Measurements from ENCODE around the gene RASGRF2. TPM values are rescaled to one million over a fixed set of nuclear protein-coding genes. Genes with fewer than 3 reads are reported as not detected.
"Not testable (repeated sequence)": the region's sequence is repeated elsewhere in the genome, so short reads cannot be mapped to it uniquely, and the experiment has no call there.

Gene RASGRF2
- total RNA-seq, 2 experiments from 2014 or later = 9.2 to 10.8 TPM

- peaks cover 17% of the 10 kb centered on the region for H3K9me3 Mint-ChIP-seq
- H3K27me3 Mint-ChIP-seq (ENCODE audit: low read depth); DNase-seq; intact Hi-C loops (cut with micrococcal nuclease); CTCF ChIA-PET; H3K4me3 Mint-ChIP-seq; H3K27ac Mint-ChIP-seq: not testable (repeated sequence)
- H3K36me3 Mint-ChIP-seq (ENCODE audit: low read depth) = peaks cover 13% of the 10 kb centered on the region
- peaks cover 35% of the 10 kb centered on the region for H3K4me1 Mint-ChIP-seq (ENCODE audit: low read depth)
These were observed 70.3 kb downstream of the RASGRF2 start for GRCh38 chr5:81030236-81031034.

GRCh38 chr5:81035522-81035921 lies 75.4 kb downstream of the RASGRF2 start:
- no peak overlapping the region for H3K4me3 Mint-ChIP-seq
- intact Hi-C loops (cut with micrococcal nuclease) = no loop called here
- no peak for DNase-seq
- H3K9me3 Mint-ChIP-seq = peaks cover 20% of the 10 kb centered on the region
- H3K27ac Mint-ChIP-seq = no peak overlapping the region
- H3K36me3 Mint-ChIP-seq (ENCODE audit: low read depth) = peaks cover 11% of the 10 kb centered on the region
- no peaks in the 10 kb centered on the region for H3K27me3 Mint-ChIP-seq (ENCODE audit: low read depth)
- CTCF ChIA-PET = interaction anchor here (0.6 kb wide), 1 partner anchor 586 kb away, joined by 3 read pairs; no protein-coding TSS in a partner anchor
- peaks cover 13% of the 10 kb centered on the region for H3K4me1 Mint-ChIP-seq (ENCODE audit: low read depth)

DNA sequence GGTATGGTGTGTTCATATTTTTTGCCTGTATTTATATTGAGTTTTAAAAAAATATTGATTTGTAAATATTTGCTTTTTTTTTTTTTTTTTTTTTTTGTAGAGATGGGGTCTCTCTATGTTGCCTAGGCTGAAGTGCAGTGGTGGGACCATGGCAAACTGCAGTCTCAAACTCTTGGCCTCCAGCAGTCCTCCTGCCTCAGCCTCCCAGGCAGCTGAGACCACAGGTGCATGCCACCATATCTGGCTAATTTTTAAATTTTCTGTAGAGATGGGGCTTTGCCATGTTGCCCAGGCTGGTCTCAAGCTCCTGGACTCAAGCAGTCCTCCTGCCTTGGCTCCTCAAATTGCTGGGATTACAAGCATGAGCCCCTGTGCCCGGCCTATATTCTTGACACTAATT lies 78.3 kb downstream of the RASGRF2 start:
- Mint-ChIP-seq H3K4me1 (ENCODE audit: low read depth) (peaks cover 18% of the 10 kb centered on the region), H3K4me3 (no peak overlapping the region), H3K9me3 (peaks cover 14% of the 10 kb centered on the region), H3K27me3 (ENCODE audit: low read depth) (no peaks in the 10 kb centered on the region), H3K27ac (no peak overlapping the region), H3K36me3 (ENCODE audit: low read depth) (peaks cover 8% of the 10 kb centered on the region)
- CTCF ChIA-PET = no interaction called here
- no peak for DNase-seq
- intact Hi-C loops (cut with micrococcal nuclease) = no loop called here

- Mint-ChIP-seq H3K9me3 (no peaks in the 10 kb centered on the region), H3K36me3 (ENCODE audit: low read depth) (peaks cover 6% of the 10 kb centered on the region), H3K4me1 (ENCODE audit: low read depth) (peaks cover 41% of the 10 kb centered on the region), H3K4me3 (no peak overlapping the region), H3K27ac (no peak overlapping the region), H3K27me3 (ENCODE audit: low read depth) (no peaks in the 10 kb centered on the region)
- DNase-seq = no peak
- intact Hi-C loops (cut with micrococcal nuclease) = no loop called here
- CTCF ChIA-PET = interaction anchor here (0.7 to 1.1 kb wide), 6 partner anchors 28 to 152 kb away, joined by 3 to 5 read pairs (median 3); no protein-coding TSS in a partner anchor
These were observed 84.7 kb downstream of the RASGRF2 start for GRCh38 chr5:81044868-81045267.

GRCh38 chr5:81045389-81045807 lies 85.2 kb downstream of the RASGRF2 start:
- Mint-ChIP-seq H3K4me1 (ENCODE audit: low read depth) (peaks cover 40% of the 10 kb centered on the region), H3K27me3 (ENCODE audit: low read depth) (no peaks in the 10 kb centered on the region), H3K9me3 (no peaks in the 10 kb centered on the region), H3K36me3 (ENCODE audit: low read depth) (peaks cover 6% of the 10 kb centered on the region), H3K4me3 (no peak overlapping the region), H3K27ac (no peak overlapping the region)
- CTCF ChIA-PET = interaction anchor here (0.6 kb wide), 1 partner anchor 42 kb away, joined by 3 read pairs; no protein-coding TSS in a partner anchor
- intact Hi-C loops (cut with micrococcal nuclease) = no loop called here
- DNase-seq = no peak

DNA sequence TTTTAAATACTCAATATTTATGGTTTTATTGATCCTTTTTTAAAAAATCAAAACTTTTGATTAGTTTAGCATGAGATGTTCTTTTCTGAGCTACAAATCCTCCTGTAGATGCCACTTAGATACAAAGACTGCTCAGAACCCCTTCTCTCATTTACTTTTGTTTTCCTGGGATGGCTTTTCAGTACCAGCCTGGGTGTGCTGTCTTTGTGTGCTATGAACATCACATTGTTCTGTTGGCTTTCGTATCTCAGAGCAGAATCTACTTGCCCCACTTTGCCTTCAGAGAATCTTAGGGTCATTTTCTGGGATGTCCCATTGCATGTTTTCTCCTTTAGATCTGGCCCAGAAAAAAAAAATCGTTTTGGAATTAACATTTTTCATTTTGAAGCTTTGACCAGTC lies 85.9 kb downstream of the RASGRF2 start:
- CTCF ChIA-PET = no interaction called here
- no peak overlapping the region for H3K4me3 Mint-ChIP-seq
- H3K27ac Mint-ChIP-seq = no peak overlapping the region
- H3K36me3 Mint-ChIP-seq (ENCODE audit: low read depth) = peaks cover 6% of the 10 kb centered on the region
- no peaks in the 10 kb centered on the region for H3K27me3 Mint-ChIP-seq (ENCODE audit: low read depth)
- H3K4me1 Mint-ChIP-seq (ENCODE audit: low read depth) = peaks cover 37% of the 10 kb centered on the region
- no peak for DNase-seq
- intact Hi-C loops (cut with micrococcal nuclease) = no loop called here
- H3K9me3 Mint-ChIP-seq = no peaks in the 10 kb centered on the region

DNA sequence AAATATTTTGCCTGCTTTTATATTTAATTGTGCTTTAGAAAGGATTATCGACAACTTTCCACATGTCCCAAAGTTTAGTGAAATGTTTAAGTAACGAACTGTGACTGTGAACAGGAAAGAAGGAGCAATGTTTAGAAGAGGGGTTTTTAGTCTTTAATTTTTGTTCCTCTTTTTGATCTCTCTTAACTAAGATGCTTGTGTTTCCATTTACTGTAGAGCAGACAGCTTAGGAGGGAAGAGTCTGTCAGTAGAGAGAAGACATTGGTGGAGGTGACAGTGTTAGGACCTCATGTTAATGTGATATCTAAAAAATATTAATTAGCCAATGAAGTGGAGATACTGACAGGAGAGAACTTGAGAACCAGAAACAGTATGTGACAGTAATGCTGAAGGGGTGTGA lies 92.2 kb downstream of the RASGRF2 start:
- no peak overlapping the region for H3K4me3 Mint-ChIP-seq
- H3K9me3 Mint-ChIP-seq = peaks cover 2% of the 10 kb centered on the region
- DNase-seq = no peak
- CTCF ChIA-PET = interaction anchor here (1.2 kb wide), 1 partner anchor 56 kb away, joined by 4 read pairs; no protein-coding TSS in a partner anchor
- peaks cover 12% of the 10 kb centered on the region for H3K36me3 Mint-ChIP-seq (ENCODE audit: low read depth)
- no peaks in the 10 kb centered on the region for H3K27me3 Mint-ChIP-seq (ENCODE audit: low read depth)
- no peak overlapping the region for H3K27ac Mint-ChIP-seq
- intact Hi-C loops (cut with micrococcal nuclease) = no loop called here
- H3K4me1 Mint-ChIP-seq (ENCODE audit: low read depth) = peaks cover 14% of the 10 kb centered on the region

DNA sequence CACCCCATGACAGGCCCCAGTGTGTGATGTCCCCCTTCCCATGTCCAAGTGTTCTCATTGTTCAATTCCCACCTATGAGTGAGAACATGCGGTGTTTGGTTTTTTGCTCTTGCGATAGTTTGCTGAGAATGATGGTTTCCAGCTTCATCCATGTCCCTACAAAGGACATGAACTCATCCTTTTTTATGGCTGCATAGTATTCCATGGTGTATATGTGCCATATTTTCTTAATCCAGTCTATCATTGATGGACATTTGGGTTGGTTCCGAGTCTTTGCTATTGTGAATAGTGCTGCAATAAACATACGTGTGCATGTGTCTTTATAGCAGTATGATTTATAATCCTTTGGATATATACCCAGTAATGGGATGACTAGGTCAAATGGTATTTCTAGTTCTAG lies 93.1 kb downstream of the RASGRF2 start:
- intact Hi-C loops (cut with micrococcal nuclease); H3K4me3 Mint-ChIP-seq; H3K27me3 Mint-ChIP-seq (ENCODE audit: low read depth); CTCF ChIA-PET; H3K9me3 Mint-ChIP-seq; DNase-seq; H3K27ac Mint-ChIP-seq: not testable (repeated sequence)
- peaks cover 12% of the 10 kb centered on the region for H3K36me3 Mint-ChIP-seq (ENCODE audit: low read depth)
- H3K4me1 Mint-ChIP-seq (ENCODE audit: low read depth) = peaks cover 14% of the 10 kb centered on the region

GRCh38 chr5:81058121-81058520 lies 98.0 kb downstream of the RASGRF2 start:
- CTCF ChIA-PET = no interaction called here
- intact Hi-C loops (cut with micrococcal nuclease) = no loop called here
- Mint-ChIP-seq H3K4me3 (no peak overlapping the region), H3K27ac (no peak overlapping the region), H3K9me3 (peaks cover 3% of the 10 kb centered on the region), H3K4me1 (ENCODE audit: low read depth) (peaks cover 30% of the 10 kb centered on the region), H3K27me3 (ENCODE audit: low read depth) (no peaks in the 10 kb centered on the region), H3K36me3 (ENCODE audit: low read depth) (peaks cover 22% of the 10 kb centered on the region)
- no peak for DNase-seq

- CTCF ChIA-PET = interaction anchor here (0.6 to 2.5 kb wide), 3 partner anchors 8 to 684 kb away, joined by 3 to 8 read pairs (median 3); no protein-coding TSS in a partner anchor
- H3K27ac Mint-ChIP-seq = no peak overlapping the region
- H3K9me3 Mint-ChIP-seq = peaks cover 4% of the 10 kb centered on the region
- DNase-seq = no peak
- H3K36me3 Mint-ChIP-seq (ENCODE audit: low read depth) = peaks cover 30% of the 10 kb centered on the region
- peaks cover 26% of the 10 kb centered on the region for H3K4me1 Mint-ChIP-seq (ENCODE audit: low read depth)
- intact Hi-C loops (cut with micrococcal nuclease) = no loop called here
- no peak overlapping the region for H3K4me3 Mint-ChIP-seq
- H3K27me3 Mint-ChIP-seq (ENCODE audit: low read depth) = no peaks in the 10 kb centered on the region
These were observed 105.3 kb downstream of the RASGRF2 start for GRCh38 chr5:81065492-81065891.

GRCh38 chr5:81066102-81066501 lies 105.9 kb downstream of the RASGRF2 start:
- intact Hi-C loops (cut with micrococcal nuclease) = no loop called here
- no peak for DNase-seq
- peaks cover 28% of the 10 kb centered on the region for H3K36me3 Mint-ChIP-seq (ENCODE audit: low read depth)
- peaks cover 22% of the 10 kb centered on the region for H3K4me1 Mint-ChIP-seq (ENCODE audit: low read depth)
- H3K27me3 Mint-ChIP-seq (ENCODE audit: low read depth) = no peaks in the 10 kb centered on the region
- peaks cover 4% of the 10 kb centered on the region for H3K9me3 Mint-ChIP-seq
- no peak overlapping the region for H3K27ac Mint-ChIP-seq
- CTCF ChIA-PET = interaction anchor here (2.5 kb wide), 1 partner anchor 42 kb away, joined by 8 read pairs; no protein-coding TSS in a partner anchor
- no peak overlapping the region for H3K4me3 Mint-ChIP-seq

- intact Hi-C loops (cut with micrococcal nuclease) = no loop called here
These were observed 107.2 kb downstream of the RASGRF2 start for GRCh38 chr5:81067406-81067805.

GRCh38 chr5:81068063-81068462 lies 107.9 kb downstream of the RASGRF2 start:
- peaks cover 12% of the 10 kb centered on the region for H3K4me1 Mint-ChIP-seq (ENCODE audit: low read depth)
- no peak for DNase-seq
- intact Hi-C loops (cut with micrococcal nuclease) = no loop called here

More at GRCh38 chr5:81067406-81067805, 107.2 kb downstream of the RASGRF2 start:
- no peak for DNase-seq
- Mint-ChIP-seq H3K4me1 (ENCODE audit: low read depth) (peaks cover 18% of the 10 kb centered on the region), H3K27me3 (ENCODE audit: low read depth) (no peaks in the 10 kb centered on the region), H3K27ac (no peak overlapping the region), H3K36me3 (ENCODE audit: low read depth) (peaks cover 28% of the 10 kb centered on the region), H3K9me3 (peaks cover 4% of the 10 kb centered on the region), H3K4me3 (no peak overlapping the region)
- CTCF ChIA-PET = no interaction called here

More at GRCh38 chr5:81068063-81068462, 107.9 kb downstream of the RASGRF2 start:
- Mint-ChIP-seq H3K27ac (no peak overlapping the region), H3K9me3 (peaks cover 4% of the 10 kb centered on the region), H3K4me3 (no peak overlapping the region), H3K36me3 (ENCODE audit: low read depth) (peaks cover 27% of the 10 kb centered on the region), H3K27me3 (ENCODE audit: low read depth) (no peaks in the 10 kb centered on the region)
- CTCF ChIA-PET = no interaction called here

Measured in activated naive CD4-positive, alpha-beta T cell treated with anti-CD3 and anti-CD28 coated beads for 36 hours (primary cell).